GM23338 (cell line): ENCODE measurements around the gene LFNG. TPM values are rescaled to one million over a fixed set of nuclear protein-coding genes. Genes with fewer than 3 reads are reported as not detected.

Experiments used
- ATAC-seq: fragments of 200-7000 bp; cut with Tn5 transposase; 3 replicates; pipeline ENCODE4 v1.9.1; 2020
- DNase-seq: peaks from one replicate; pipeline ENCODE4 v3.0.0-alpha.2; 2015; ENCODE audit warnings: low spot score
- H2AFZ ChIP-seq: fragments of 200-600 bp; sonication (generic); 2 replicates; pipeline ENCODE4 v1.8.0; 2016; ENCODE audit warnings: antibody characterized with exemption, mild to moderate bottlenecking, moderate library complexity
- H3F3A ChIP-seq: fragments of 200-600 bp; sonication (generic); replicated peaks from 2 replicates; pipeline ENCODE4 v1.8.0; 2017; ENCODE audit warnings: antibody characterized with exemption, mixed run types, low read depth
- H3K27ac ChIP-seq: fragments of 200-600 bp; sonication (generic); 2 replicates; pipeline ENCODE4 v1.6.1; 2016; ENCODE audit warnings: low read depth
- H3K27me3 ChIP-seq: fragments of 200-600 bp; sonication (generic); 2 replicates; pipeline ENCODE4 v1.8.0; 2016; ENCODE audit warnings: mild to moderate bottlenecking, mixed run types, moderate library complexity; ENCODE audit not compliant: insufficient read depth
- H3K36me3 ChIP-seq: fragments of 200-600 bp; sonication (generic); 2 replicates; pipeline ENCODE4 v1.8.0; 2016; ENCODE audit warnings: mild to moderate bottlenecking; ENCODE audit not compliant: insufficient read depth
- H3K4me1 ChIP-seq: fragments of 200-600 bp; sonication (generic); 2 replicates; pipeline ENCODE4 v1.8.0; 2016; ENCODE audit warnings: mild to moderate bottlenecking, moderate library complexity; ENCODE audit not compliant: insufficient read depth
- H3K4me2 ChIP-seq: fragments of 200-600 bp; sonication (generic); 2 replicates; pipeline ENCODE4 v1.7.1; 2017; ENCODE audit warnings: mixed run types
- H3K4me3 ChIP-seq: fragments of 200-600 bp; sonication (generic); 2 replicates; pipeline ENCODE4 v1.6.1; 2016; ENCODE audit warnings: mixed run types
- H3K79me2 ChIP-seq: fragments of 200-600 bp; sonication (generic); replicated peaks from 2 replicates; pipeline ENCODE4 v1.8.0; 2017; ENCODE audit warnings: mild to moderate bottlenecking; ENCODE audit not compliant: insufficient read depth
- H3K9me2 ChIP-seq: fragments of 200-600 bp; sonication (generic); 2 replicates; pipeline ENCODE4 v1.8.0; 2017; ENCODE audit not compliant: insufficient read depth
- H4K20me1 ChIP-seq: fragments of 200-600 bp; sonication (generic); replicated peaks from 2 replicates; pipeline ENCODE4 v1.8.0; 2017; ENCODE audit warnings: mild to moderate bottlenecking; ENCODE audit not compliant: insufficient read depth
- H3K27ac Mint-ChIP-seq: 2 replicates; pipeline ENCODE4 v1.8.0; 2020; ENCODE audit warnings: inconsistent platforms, mild to moderate bottlenecking, moderate library complexity, mixed read lengths
- H3K27me3 Mint-ChIP-seq: 3 replicates; pipeline ENCODE4 v1.8.0; 2022; ENCODE audit warnings: low read depth, mild to moderate bottlenecking, moderate library complexity, mixed read lengths, inconsistent platforms; ENCODE audit not compliant: insufficient read depth, poor library complexity
- H3K36me3 Mint-ChIP-seq: 3 replicates; pipeline ENCODE4 v1.8.0; 2021; ENCODE audit warnings: low read depth, mild to moderate bottlenecking, inconsistent platforms, moderate library complexity, mixed read lengths
- H3K4me1 Mint-ChIP-seq: 3 replicates; pipeline ENCODE4 v1.8.0; 2020; ENCODE audit warnings: mild to moderate bottlenecking, inconsistent platforms, mixed read lengths
- H3K4me3 Mint-ChIP-seq: 3 replicates; pipeline ENCODE4 v1.8.0; 2021; ENCODE audit warnings: moderate library complexity, mild to moderate bottlenecking, inconsistent platforms, mixed read lengths
- H3K9me3 Mint-ChIP-seq: 3 replicates; pipeline ENCODE4 v1.8.0; 2020; ENCODE audit warnings: moderate library complexity, mild to moderate bottlenecking, inconsistent platforms, mixed read lengths
- CREB1 ChIP-seq: fragments of 250-450 bp; sonication (Bioruptor Pico); IDR thresholded peaks from 2 replicates; pipeline ENCODE4 v1.5.0; 2020; ENCODE audit warnings: low read depth, mild to moderate bottlenecking, moderate library complexity
- EZH2 ChIP-seq: fragments of 200-600 bp; sonication (generic); IDR thresholded peaks from one replicate; pipeline ENCODE4 v1.8.0; 2017; ENCODE audit warnings: antibody characterized with exemption, mild to moderate bottlenecking, low read depth; ENCODE audit not compliant: unreplicated experiment
- EZH2phosphoT487 ChIP-seq: fragments of 200-600 bp; sonication (generic); IDR thresholded peaks from one replicate; pipeline ENCODE4 v1.8.1; 2018; ENCODE audit warnings: antibody characterized with exemption; ENCODE audit not compliant: unreplicated experiment
- JUNB ChIP-seq: IDR thresholded peaks from one replicate; pipeline ENCODE4 v1.6.1; 2016; ENCODE audit warnings: antibody characterized with exemption; ENCODE audit not compliant: unreplicated experiment
- NANOG ChIP-seq: IDR thresholded peaks from 2 replicates; pipeline ENCODE4 v1.6.1; 2016; ENCODE audit warnings: antibody characterized with exemption, borderline replicate concordance
- POLR2AphosphoS5 ChIP-seq: IDR thresholded peaks from 2 replicates; pipeline ENCODE4 v1.6.1; 2016; ENCODE audit warnings: antibody characterized with exemption, low read depth
- ZNF114 ChIP-seq: fragments of 250-450 bp; sonication (Bioruptor Pico); IDR thresholded peaks from 2 replicates; pipeline ENCODE4 v1.5.0; 2020; ENCODE audit warnings: mild to moderate bottlenecking, moderate library complexity
- ZNF331 ChIP-seq: fragments of 250-450 bp; sonication (Bioruptor Pico); IDR thresholded peaks from 2 replicates; pipeline ENCODE4 v1.5.0; 2020; ENCODE audit warnings: low read depth, mild to moderate bottlenecking, moderate library complexity
- polyA plus RNA-seq: library from polyadenylated mRNA; unstranded; fragments of >200 nt; fragmentation: Nextera tagmentation; extraction: Ambion mirVana; gene quantifications from 2 replicates; pipeline ENCODE4 v1.2.1, GENCODE V29; 2016
- total RNA-seq: library from RNA; depleted of rRNA; stranded (reverse); fragments of >200 nt; shearing (Covaris generic); gene quantifications from 2 replicates; pipeline ENCODE4 v1.2.3, GENCODE V29; 2014
- TF ChIP-seq, protein P1 (sequence below): fragments of 250-450 bp; sonication (Bioruptor Pico); IDR thresholded peaks from 2 replicates; pipeline ENCODE4 v1.5.0; 2020; ENCODE audit warnings: mild to moderate bottlenecking, moderate library complexity
- TF ChIP-seq, protein P2 (sequence below): IDR thresholded peaks from one replicate; pipeline ENCODE4 v1.6.1; 2018; ENCODE audit warnings: antibody characterized with exemption; ENCODE audit not compliant: unreplicated experiment
- TF ChIP-seq, protein P3 (sequence below), 2 experiments: fragments of 200-600 bp in 1 of 2; sonication (generic) in 1 of 2; conservative IDR thresholded peaks; 2 replicates each; pipeline versions ENCODE4 v1.5.1 to v1.6.1; 2016 to 2017; ENCODE audit warnings: antibody characterized with exemption in 2 of 2, low read depth in 2 of 2, mild to moderate bottlenecking in 2 of 2, moderate library complexity in 1 of 2
- TF ChIP-seq, protein P4 (sequence below): IDR thresholded peaks from 2 replicates; pipeline ENCODE4 v1.6.1; 2016; ENCODE audit warnings: antibody characterized with exemption

LFNG gene
- total and polyA plus RNA-seq, 2 experiments from 2014 or later, result 1.7 to 35.4 TPM

DNA sequence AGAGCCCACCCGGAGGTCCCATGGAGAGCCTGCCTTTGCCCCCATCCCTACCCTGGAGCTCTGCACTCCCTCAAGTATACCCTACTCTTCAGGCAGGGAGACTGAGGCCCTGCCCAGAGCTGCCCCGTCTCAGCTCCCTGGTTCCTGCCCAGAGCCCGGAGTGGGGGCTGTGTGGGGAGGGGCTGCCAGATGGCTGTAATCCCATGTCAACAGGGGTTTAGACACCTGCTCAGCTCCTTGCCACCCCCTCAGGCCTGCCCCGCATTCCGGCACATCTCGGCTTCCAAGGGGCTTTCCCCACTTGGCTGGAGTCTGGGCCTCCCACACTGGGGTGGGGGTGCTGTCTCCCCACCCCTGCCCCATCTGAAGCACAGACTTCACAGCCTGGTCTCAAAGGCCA lies 20.9 kb upstream of the LFNG start:
- Histone ChIP-seq H3K27ac (no peak overlapping the region), H3K4me2 (no peak overlapping the region), H3K36me3 (no peaks in the 10 kb centered on the region), H3K4me1 (peaks cover 13% of the 10 kb centered on the region; the same call in 1 of the 2 replicates), H3F3A (no peaks in the 10 kb centered on the region), H3K27me3 (no peaks in the 10 kb centered on the region), H2AFZ (no peak overlapping the region), H3K79me2 (no peaks in the 10 kb centered on the region), H4K20me1 (no peaks in the 10 kb centered on the region), H3K4me3 (no peak overlapping the region), H3K9me2 (no peaks in the 10 kb centered on the region)
- DNase-seq (no peak), ATAC-seq (no peak)
- Mint-ChIP-seq H3K36me3 (no peaks in the 10 kb centered on the region; the same call in 2 of the 3 replicates), H3K27ac (no peak overlapping the region), H3K27me3 (peaks cover 21% of the 10 kb centered on the region), H3K4me1 (peaks cover 44% of the 10 kb centered on the region), H3K4me3 (no peak overlapping the region), H3K9me3 (no peaks in the 10 kb centered on the region)
- TF ChIP-seq, protein P1, sequence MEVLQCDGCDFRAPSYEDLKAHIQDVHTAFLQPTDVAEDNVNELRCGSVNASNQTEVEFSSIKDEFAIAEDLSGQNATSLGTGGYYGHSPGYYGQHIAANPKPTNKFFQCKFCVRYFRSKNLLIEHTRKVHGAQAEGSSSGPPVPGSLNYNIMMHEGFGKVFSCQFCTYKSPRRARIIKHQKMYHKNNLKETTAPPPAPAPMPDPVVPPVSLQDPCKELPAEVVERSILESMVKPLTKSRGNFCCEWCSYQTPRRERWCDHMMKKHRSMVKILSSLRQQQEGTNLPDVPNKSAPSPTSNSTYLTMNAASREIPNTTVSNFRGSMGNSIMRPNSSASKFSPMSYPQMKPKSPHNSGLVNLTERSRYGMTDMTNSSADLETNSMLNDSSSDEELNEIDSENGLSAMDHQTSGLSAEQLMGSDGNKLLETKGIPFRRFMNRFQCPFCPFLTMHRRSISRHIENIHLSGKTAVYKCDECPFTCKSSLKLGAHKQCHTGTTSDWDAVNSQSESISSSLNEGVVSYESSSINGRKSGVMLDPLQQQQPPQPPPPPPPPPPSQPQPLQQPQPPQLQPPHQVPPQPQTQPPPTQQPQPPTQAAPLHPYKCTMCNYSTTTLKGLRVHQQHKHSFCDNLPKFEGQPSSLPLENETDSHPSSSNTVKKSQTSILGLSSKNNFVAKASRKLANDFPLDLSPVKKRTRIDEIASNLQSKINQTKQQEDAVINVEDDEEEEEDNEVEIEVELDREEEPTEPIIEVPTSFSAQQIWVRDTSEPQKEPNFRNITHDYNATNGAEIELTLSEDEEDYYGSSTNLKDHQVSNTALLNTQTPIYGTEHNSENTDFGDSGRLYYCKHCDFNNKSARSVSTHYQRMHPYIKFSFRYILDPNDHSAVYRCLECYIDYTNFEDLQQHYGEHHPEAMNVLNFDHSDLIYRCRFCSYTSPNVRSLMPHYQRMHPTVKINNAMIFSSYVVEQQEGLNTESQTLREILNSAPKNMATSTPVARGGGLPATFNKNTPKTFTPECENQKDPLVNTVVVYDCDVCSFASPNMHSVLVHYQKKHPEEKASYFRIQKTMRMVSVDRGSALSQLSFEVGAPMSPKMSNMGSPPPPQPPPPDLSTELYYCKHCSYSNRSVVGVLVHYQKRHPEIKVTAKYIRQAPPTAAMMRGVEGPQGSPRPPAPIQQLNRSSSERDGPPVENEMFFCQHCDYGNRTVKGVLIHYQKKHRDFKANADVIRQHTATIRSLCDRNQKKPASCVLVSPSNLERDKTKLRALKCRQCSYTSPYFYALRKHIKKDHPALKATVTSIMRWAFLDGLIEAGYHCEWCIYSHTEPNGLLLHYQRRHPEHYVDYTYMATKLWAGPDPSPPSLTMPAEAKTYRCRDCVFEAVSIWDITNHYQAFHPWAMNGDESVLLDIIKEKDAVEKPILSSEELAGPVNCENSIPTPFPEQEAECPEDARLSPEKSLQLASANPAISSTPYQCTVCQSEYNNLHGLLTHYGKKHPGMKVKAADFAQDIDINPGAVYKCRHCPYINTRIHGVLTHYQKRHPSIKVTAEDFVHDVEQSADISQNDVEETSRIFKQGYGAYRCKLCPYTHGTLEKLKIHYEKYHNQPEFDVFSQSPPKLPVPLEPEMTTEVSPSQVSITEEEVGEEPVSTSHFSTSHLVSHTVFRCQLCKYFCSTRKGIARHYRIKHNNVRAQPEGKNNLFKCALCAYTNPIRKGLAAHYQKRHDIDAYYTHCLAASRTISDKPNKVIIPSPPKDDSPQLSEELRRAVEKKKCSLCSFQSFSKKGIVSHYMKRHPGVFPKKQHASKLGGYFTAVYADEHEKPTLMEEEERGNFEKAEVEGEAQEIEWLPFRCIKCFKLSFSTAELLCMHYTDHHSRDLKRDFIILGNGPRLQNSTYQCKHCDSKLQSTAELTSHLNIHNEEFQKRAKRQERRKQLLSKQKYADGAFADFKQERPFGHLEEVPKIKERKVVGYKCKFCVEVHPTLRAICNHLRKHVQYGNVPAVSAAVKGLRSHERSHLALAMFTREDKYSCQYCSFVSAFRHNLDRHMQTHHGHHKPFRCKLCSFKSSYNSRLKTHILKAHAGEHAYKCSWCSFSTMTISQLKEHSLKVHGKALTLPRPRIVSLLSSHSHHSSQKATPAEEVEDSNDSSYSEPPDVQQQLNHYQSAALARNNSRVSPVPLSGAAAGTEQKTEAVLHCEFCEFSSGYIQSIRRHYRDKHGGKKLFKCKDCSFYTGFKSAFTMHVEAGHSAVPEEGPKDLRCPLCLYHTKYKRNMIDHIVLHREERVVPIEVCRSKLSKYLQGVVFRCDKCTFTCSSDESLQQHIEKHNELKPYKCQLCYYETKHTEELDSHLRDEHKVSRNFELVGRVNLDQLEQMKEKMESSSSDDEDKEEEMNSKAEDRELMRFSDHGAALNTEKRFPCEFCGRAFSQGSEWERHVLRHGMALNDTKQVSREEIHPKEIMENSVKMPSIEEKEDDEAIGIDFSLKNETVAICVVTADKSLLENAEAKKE (CRISPR knock-in tag), result no peak
- TF ChIP-seq POLR2AphosphoS5 (no peak), ZNF114 (no peak), EZH2 (no peak), CREB1 (CRISPR knock-in tag) (no peak), JUNB (no peak), ZNF331 (CRISPR knock-in tag) (no peak), EZH2phosphoT487 (no peak), NANOG (no peak)
- TF ChIP-seq, protein P2, sequence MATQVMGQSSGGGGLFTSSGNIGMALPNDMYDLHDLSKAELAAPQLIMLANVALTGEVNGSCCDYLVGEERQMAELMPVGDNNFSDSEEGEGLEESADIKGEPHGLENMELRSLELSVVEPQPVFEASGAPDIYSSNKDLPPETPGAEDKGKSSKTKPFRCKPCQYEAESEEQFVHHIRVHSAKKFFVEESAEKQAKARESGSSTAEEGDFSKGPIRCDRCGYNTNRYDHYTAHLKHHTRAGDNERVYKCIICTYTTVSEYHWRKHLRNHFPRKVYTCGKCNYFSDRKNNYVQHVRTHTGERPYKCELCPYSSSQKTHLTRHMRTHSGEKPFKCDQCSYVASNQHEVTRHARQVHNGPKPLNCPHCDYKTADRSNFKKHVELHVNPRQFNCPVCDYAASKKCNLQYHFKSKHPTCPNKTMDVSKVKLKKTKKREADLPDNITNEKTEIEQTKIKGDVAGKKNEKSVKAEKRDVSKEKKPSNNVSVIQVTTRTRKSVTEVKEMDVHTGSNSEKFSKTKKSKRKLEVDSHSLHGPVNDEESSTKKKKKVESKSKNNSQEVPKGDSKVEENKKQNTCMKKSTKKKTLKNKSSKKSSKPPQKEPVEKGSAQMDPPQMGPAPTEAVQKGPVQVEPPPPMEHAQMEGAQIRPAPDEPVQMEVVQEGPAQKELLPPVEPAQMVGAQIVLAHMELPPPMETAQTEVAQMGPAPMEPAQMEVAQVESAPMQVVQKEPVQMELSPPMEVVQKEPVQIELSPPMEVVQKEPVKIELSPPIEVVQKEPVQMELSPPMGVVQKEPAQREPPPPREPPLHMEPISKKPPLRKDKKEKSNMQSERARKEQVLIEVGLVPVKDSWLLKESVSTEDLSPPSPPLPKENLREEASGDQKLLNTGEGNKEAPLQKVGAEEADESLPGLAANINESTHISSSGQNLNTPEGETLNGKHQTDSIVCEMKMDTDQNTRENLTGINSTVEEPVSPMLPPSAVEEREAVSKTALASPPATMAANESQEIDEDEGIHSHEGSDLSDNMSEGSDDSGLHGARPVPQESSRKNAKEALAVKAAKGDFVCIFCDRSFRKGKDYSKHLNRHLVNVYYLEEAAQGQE, result no peak
- TF ChIP-seq, protein P3, sequence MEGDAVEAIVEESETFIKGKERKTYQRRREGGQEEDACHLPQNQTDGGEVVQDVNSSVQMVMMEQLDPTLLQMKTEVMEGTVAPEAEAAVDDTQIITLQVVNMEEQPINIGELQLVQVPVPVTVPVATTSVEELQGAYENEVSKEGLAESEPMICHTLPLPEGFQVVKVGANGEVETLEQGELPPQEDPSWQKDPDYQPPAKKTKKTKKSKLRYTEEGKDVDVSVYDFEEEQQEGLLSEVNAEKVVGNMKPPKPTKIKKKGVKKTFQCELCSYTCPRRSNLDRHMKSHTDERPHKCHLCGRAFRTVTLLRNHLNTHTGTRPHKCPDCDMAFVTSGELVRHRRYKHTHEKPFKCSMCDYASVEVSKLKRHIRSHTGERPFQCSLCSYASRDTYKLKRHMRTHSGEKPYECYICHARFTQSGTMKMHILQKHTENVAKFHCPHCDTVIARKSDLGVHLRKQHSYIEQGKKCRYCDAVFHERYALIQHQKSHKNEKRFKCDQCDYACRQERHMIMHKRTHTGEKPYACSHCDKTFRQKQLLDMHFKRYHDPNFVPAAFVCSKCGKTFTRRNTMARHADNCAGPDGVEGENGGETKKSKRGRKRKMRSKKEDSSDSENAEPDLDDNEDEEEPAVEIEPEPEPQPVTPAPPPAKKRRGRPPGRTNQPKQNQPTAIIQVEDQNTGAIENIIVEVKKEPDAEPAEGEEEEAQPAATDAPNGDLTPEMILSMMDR (conservative IDR thresholded peaks at IDR 0.05; ENCODE audit: low read depth in 2 of 2), result no peak
- TF ChIP-seq, protein P4, sequence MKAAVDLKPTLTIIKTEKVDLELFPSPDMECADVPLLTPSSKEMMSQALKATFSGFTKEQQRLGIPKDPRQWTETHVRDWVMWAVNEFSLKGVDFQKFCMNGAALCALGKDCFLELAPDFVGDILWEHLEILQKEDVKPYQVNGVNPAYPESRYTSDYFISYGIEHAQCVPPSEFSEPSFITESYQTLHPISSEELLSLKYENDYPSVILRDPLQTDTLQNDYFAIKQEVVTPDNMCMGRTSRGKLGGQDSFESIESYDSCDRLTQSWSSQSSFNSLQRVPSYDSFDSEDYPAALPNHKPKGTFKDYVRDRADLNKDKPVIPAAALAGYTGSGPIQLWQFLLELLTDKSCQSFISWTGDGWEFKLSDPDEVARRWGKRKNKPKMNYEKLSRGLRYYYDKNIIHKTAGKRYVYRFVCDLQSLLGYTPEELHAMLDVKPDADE, result no peak
